PC-9 (cell line): Measurements from ENCODE around the gene KRT16. TPM values are rescaled to one million over a fixed set of nuclear protein-coding genes. Genes with fewer than 3 reads are reported as not detected.

Experiments
- BruUV-seq: library from RNA; stranded (reverse); fragments of 400-500 nt; replicated peaks from 2 replicates; lab custom pipeline; 2021; lab: Mats Ljungman, UMichigan
- CTCF ChIA-PET: fragments of 300-600 bp; sonication (Branson Sonifier 250); formaldehyde crosslinking; loops from one replicate; lab custom pipeline; 2022; ENCODE audit warnings: antibody characterized with exemption; lab: Charles Lee
- POLR2A ChIA-PET: fragments of 300-600 bp; sonication (Branson Sonifier 250); formaldehyde crosslinking; loops from one replicate; lab custom pipeline; 2022; ENCODE audit warnings: antibody characterized with exemption; ENCODE audit not compliant: unreplicated experiment; lab: Charles Lee
- DNase-seq, 2 experiments: peaks; one replicate each; pipeline versions ENCODE4 v3.0.0 to v3.0.0-alpha.2; 2015 to 2022; ENCODE audit warnings: mixed read lengths in 1 of 2
- H2AFZ ChIP-seq: fragments of 200-600 bp; sonication (generic); 2 replicates; pipeline ENCODE4 v1.8.1; 2017; ENCODE audit warnings: antibody characterized with exemption
- H3F3A ChIP-seq: fragments of 200-600 bp; sonication (generic); 2 replicates; pipeline ENCODE4 v1.8.1; 2017; ENCODE audit warnings: antibody characterized with exemption, mild to moderate bottlenecking, low read depth; ENCODE audit not compliant: insufficient read depth
- H3K27ac ChIP-seq: fragments of 200-600 bp; sonication (generic); 2 replicates; pipeline ENCODE4 v1.6.1; 2016; ENCODE audit warnings: mixed run types
- H3K27me3 ChIP-seq: fragments of 200-600 bp; sonication (generic); 2 replicates; pipeline ENCODE4 v1.6.1; 2016; ENCODE audit warnings: low read depth, mixed run types; ENCODE audit not compliant: insufficient read depth
- H3K36me3 ChIP-seq: fragments of 200-600 bp; sonication (generic); 2 replicates; pipeline ENCODE4 v1.6.1; 2016; ENCODE audit warnings: low read depth, mixed run types
- H3K4me1 ChIP-seq: fragments of 200-600 bp; sonication (generic); replicated peaks from 2 replicates; pipeline ENCODE4 v1.6.1; 2016; ENCODE audit warnings: mixed run types; ENCODE audit not compliant: insufficient read depth
- H3K4me2 ChIP-seq: fragments of 200-600 bp; sonication (generic); 2 replicates; pipeline ENCODE4 v1.6.1; 2017; ENCODE audit warnings: mixed run types
- H3K4me3 ChIP-seq: fragments of 200-600 bp; sonication (generic); 2 replicates; pipeline ENCODE4 v1.6.1; 2016; ENCODE audit warnings: mixed run types
- H3K79me2 ChIP-seq: fragments of 200-600 bp; sonication (generic); 2 replicates; pipeline ENCODE4 v1.6.1; 2017; ENCODE audit warnings: low read depth, mixed run types
- H3K9me2 ChIP-seq: fragments of 200-600 bp; sonication (generic); 2 replicates; pipeline ENCODE4 v1.8.1; 2017; ENCODE audit warnings: mild to moderate bottlenecking; ENCODE audit not compliant: insufficient read depth
- H3K9me3 ChIP-seq: fragments of 200-600 bp; sonication (generic); 2 replicates; pipeline ENCODE4 v1.8.1; 2016; ENCODE audit warnings: low read depth; ENCODE audit not compliant: insufficient read depth
- H4K20me1 ChIP-seq: fragments of 200-600 bp; sonication (generic); 2 replicates; pipeline ENCODE4 v1.8.1; 2017; ENCODE audit not compliant: insufficient read depth
- CTCF ChIP-seq: fragments of 200-600 bp; sonication (generic); conservative IDR thresholded peaks from 2 replicates; pipeline ENCODE4 v1.6.1; 2017; ENCODE audit warnings: mixed run types, antibody characterized with exemption, mild to moderate bottlenecking, moderate library complexity
- EZH2 ChIP-seq: fragments of 200-600 bp; sonication (generic); IDR thresholded peaks from 2 replicates; pipeline ENCODE4 v1.8.0; 2017; ENCODE audit warnings: antibody characterized with exemption, low read depth
- intact Hi-C: fragments of 100-400 bp; cut with micrococcal nuclease; formaldehyde crosslinking; loops from one replicate; pipeline ENCODE4 v1.10.0; 2022; ENCODE audit not compliant: unreplicated experiment
- total RNA-seq: library from RNA; stranded (reverse); gene quantifications from 2 replicates; pipeline ENCODE4 v1.2.3, GENCODE V29; 2021

Gene KRT16
- total RNA-seq, 1 experiment from 2014 or later = 41.7 TPM

GRCh38 chr17:41575336-41575735 is 37.2 kb downstream of the KRT16 start:
- Histone ChIP-seq H3K79me2 (no peaks in the 10 kb centered on the region), H3F3A (peaks cover 16% of the 10 kb centered on the region; the same call in 1 of the 2 replicates), H3K4me1 (peaks cover 30% of the 10 kb centered on the region), H3K27ac (no peak overlapping the region), H3K9me2 (no peaks in the 10 kb centered on the region), H4K20me1 (no peaks in the 10 kb centered on the region), H3K4me2 (no peak overlapping the region), H3K27me3 (no peaks in the 10 kb centered on the region), H3K4me3 (no peak overlapping the region), H2AFZ (no peak overlapping the region), H3K36me3 (no peaks in the 10 kb centered on the region), H3K9me3 (no peaks in the 10 kb centered on the region)
- TF ChIP-seq EZH2 (no peak), CTCF (no peak)
- no TSS peak for BruUV-seq
- POLR2A ChIA-PET = no interaction called here
- CTCF ChIA-PET = no interaction called here
- DNase-seq = no peak
- intact Hi-C loops = loop anchor here (5.0 kb wide), 1 partner anchor 47 kb away; the partner anchor contains the start of gene KRT17

- POLR2A ChIA-PET = interaction anchor here (0.7 kb wide), 1 partner anchor 830 kb away, joined by 8 read pairs; no protein-coding TSS in a partner anchor
- CTCF ChIA-PET = interaction anchor here (0.6 kb wide), 1 partner anchor 89 kb away, joined by 3 read pairs; no protein-coding TSS in a partner anchor
These were observed 40.8 kb downstream of the KRT16 start, which contains the start of gene KRT9 for GRCh38 chr17:41571561-41572434. TSS of gene KRT9 (minus strand) at chr17:41572059. CDS start at chr17:41571992, 67 bp downstream.

GRCh38 chr17:41567317-41567716 is 45.2 kb downstream of the KRT16 start:
- Histone ChIP-seq H4K20me1 (no peaks in the 10 kb centered on the region), H3K79me2 (no peaks in the 10 kb centered on the region), H3K36me3 (no peaks in the 10 kb centered on the region), H3K4me1 (no peaks in the 10 kb centered on the region), H3K27ac (no peak overlapping the region), H3K9me2 (no peaks in the 10 kb centered on the region), H3K9me3 (no peaks in the 10 kb centered on the region), H3K4me2 (no peak overlapping the region), H2AFZ (no peak overlapping the region), H3K4me3 (no peak overlapping the region), H3F3A (no peaks in the 10 kb centered on the region), H3K27me3 (no peaks in the 10 kb centered on the region)
- TF ChIP-seq CTCF (no peak), EZH2 (no peak)
- no peak for DNase-seq
- intact Hi-C loops = no loop called here
- BruUV-seq = no TSS peak
- ChIA-PET CTCF (interaction anchor here (0.6 to 0.7 kb wide), 3 partner anchors 9 to 78 kb away, joined by 3 read pairs; no protein-coding TSS in a partner anchor), POLR2A (no interaction called here)

More at GRCh38 chr17:41571561-41572434, 40.8 kb downstream of the KRT16 start, which contains the start of gene KRT9:
- TF ChIP-seq EZH2 (no peak), CTCF (no peak)
- Histone ChIP-seq H4K20me1 (no peaks in the 10 kb centered on the region), H3K36me3 (no peaks in the 10 kb centered on the region), H3K9me2 (no peaks in the 10 kb centered on the region), H3K4me2 (no peak within 1 kb of the TSS), H3K4me1 (peaks cover 5% of the 10 kb centered on the region; the same call in 1 of the 2 replicates), H3K79me2 (no peaks in the 10 kb centered on the region), H3K9me3 (no peaks in the 10 kb centered on the region), H3K27me3 (no peaks in the 10 kb centered on the region), H2AFZ (no peak within 1 kb of the TSS), H3K4me3 (no peak within 1 kb of the TSS), H3K27ac (no peak within 1 kb of the TSS), H3F3A (no peaks in the 10 kb centered on the region)
- intact Hi-C loops = no loop called here
- no TSS peak for BruUV-seq
- DNase-seq = no peak
